ENCODE results near the gene RAB36. TPM values are rescaled to one million over a fixed set of nuclear protein-coding genes. Genes with fewer than 3 reads are reported as not detected.

The RAB36 gene
- total RNA-seq, 1 donor from 2014 or later: 2.9 TPM

DNA sequence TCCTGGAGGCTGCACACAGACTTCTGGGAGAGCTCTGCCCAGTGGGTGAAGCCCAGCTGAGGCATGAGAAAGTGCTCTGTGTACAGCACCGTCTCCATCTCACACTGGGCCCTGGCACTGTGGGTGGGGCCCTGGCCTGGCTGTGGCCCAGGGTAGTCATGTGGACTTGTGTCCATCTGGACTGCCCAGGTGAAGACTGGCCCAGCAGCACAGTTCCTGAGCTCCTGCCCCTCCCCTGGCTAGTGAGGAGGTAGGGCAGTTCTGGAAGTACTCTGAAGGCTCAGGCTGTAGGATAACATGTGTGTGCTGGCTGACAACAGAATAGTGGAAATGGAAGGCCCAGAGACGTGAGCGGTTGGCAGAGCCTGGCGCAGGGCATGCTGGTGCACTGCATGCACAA, 38.9 kb upstream of the RAB36 start:
- no peaks in the 10 kb centered on the region for H3K9me3 Mint-ChIP-seq (ENCODE audit: low read depth)

DNA sequence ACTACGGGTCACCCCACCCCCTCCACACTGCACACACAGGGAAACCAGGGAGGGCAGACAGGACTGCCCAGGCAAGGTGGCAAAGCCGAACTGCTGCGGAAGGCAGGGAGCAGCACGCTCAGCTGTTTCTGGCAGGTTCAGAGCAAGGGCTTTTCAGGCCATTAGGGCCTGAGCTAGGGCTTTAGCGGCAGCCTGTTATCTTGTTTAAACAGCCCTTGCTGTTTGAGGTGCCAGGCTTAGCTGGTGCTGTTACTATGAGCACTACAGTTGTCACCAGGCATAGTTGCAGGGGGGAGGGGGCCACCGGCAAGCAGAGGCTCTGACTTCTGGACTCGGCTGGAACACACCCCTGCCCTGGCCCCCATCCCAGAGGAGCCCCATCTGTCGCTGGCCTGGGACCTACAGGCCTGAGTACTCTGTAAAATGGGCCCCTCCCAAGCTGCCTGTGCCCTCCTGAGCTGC, 38.3 kb upstream of the RAB36 start:
- TF ChIP-seq, protein P1, sequence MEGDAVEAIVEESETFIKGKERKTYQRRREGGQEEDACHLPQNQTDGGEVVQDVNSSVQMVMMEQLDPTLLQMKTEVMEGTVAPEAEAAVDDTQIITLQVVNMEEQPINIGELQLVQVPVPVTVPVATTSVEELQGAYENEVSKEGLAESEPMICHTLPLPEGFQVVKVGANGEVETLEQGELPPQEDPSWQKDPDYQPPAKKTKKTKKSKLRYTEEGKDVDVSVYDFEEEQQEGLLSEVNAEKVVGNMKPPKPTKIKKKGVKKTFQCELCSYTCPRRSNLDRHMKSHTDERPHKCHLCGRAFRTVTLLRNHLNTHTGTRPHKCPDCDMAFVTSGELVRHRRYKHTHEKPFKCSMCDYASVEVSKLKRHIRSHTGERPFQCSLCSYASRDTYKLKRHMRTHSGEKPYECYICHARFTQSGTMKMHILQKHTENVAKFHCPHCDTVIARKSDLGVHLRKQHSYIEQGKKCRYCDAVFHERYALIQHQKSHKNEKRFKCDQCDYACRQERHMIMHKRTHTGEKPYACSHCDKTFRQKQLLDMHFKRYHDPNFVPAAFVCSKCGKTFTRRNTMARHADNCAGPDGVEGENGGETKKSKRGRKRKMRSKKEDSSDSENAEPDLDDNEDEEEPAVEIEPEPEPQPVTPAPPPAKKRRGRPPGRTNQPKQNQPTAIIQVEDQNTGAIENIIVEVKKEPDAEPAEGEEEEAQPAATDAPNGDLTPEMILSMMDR (IDR thresholded peaks at IDR 0.05): no peak
- no peak for DNase-seq (ENCODE audit: low spot score)
- H3K27ac Mint-ChIP-seq (ENCODE audit: unreplicated experiment): no peak overlapping the region
- no peaks in the 10 kb centered on the region for H3K9me3 Mint-ChIP-seq (ENCODE audit: low read depth)
- H3K4me3 Mint-ChIP-seq (ENCODE audit: unreplicated experiment): no peak overlapping the region
- no peaks in the 10 kb centered on the region for H3K36me3 Mint-ChIP-seq (ENCODE audit: low read depth)
- no peaks in the 10 kb centered on the region for H3K4me1 Mint-ChIP-seq (ENCODE audit: low read depth)
- no peaks in the 10 kb centered on the region for H3K27me3 Mint-ChIP-seq (ENCODE audit: low read depth)

More for the DNA sequence above, 38.9 kb upstream of the RAB36 start:
- no peak for DNase-seq (ENCODE audit: low spot score)
- Mint-ChIP-seq H3K36me3 (ENCODE audit: low read depth) (no peaks in the 10 kb centered on the region), H3K27ac (ENCODE audit: unreplicated experiment) (no peak overlapping the region), H3K27me3 (ENCODE audit: low read depth) (no peaks in the 10 kb centered on the region), H3K4me1 (ENCODE audit: low read depth) (no peaks in the 10 kb centered on the region), H3K4me3 (ENCODE audit: unreplicated experiment) (no peak overlapping the region)
- TF ChIP-seq, protein P1 (IDR thresholded peaks at IDR 0.05): no peak

DNA sequence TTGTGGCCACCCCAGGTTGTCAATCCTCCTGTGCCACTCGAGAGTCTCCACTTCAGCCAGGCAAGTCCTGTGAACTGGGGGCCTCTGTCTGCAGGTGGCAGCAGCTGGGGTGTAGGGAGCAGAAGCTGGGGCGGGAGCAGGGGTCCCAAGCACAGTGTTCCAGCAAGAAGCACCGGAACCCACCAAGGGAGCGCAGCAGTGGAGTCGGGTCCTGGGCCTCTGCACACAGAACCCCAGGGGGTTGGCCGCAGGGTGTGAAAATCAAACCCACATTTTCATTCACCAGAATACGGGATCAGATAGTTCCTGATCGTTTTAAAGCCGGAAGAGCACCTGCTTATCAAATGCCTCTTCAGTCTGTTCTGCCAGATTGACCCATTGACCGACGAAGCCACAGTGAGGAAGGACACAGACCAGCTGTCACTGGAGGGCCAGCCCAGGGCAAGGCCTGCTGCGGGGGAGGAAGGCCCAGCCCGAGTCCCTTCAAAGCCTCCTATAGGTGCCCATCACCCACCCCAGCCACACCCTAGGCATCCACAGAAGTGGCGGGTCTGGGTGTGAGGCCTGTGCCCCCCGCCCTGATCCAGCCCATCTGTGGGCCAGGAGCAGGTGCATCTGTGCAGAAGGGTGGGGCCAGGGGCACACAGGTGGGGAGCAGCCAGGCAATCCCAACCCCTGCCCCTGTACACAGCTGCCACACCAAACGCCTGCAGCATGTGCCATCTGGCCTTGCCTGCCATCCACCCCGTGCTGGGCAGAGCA, 37.6 kb upstream of the RAB36 start:
- no peak overlapping the region for H3K27ac Mint-ChIP-seq (ENCODE audit: unreplicated experiment)
- H3K4me3 Mint-ChIP-seq (ENCODE audit: unreplicated experiment): no peak overlapping the region
- no peaks in the 10 kb centered on the region for H3K36me3 Mint-ChIP-seq (ENCODE audit: low read depth)
- no peaks in the 10 kb centered on the region for H3K27me3 Mint-ChIP-seq (ENCODE audit: low read depth)
- no peaks in the 10 kb centered on the region for H3K4me1 Mint-ChIP-seq (ENCODE audit: low read depth)
- no peak for DNase-seq (ENCODE audit: low spot score)
- TF ChIP-seq, protein P1 (IDR thresholded peaks at IDR 0.05): no peak
- H3K9me3 Mint-ChIP-seq (ENCODE audit: low read depth): no peaks in the 10 kb centered on the region

DNA sequence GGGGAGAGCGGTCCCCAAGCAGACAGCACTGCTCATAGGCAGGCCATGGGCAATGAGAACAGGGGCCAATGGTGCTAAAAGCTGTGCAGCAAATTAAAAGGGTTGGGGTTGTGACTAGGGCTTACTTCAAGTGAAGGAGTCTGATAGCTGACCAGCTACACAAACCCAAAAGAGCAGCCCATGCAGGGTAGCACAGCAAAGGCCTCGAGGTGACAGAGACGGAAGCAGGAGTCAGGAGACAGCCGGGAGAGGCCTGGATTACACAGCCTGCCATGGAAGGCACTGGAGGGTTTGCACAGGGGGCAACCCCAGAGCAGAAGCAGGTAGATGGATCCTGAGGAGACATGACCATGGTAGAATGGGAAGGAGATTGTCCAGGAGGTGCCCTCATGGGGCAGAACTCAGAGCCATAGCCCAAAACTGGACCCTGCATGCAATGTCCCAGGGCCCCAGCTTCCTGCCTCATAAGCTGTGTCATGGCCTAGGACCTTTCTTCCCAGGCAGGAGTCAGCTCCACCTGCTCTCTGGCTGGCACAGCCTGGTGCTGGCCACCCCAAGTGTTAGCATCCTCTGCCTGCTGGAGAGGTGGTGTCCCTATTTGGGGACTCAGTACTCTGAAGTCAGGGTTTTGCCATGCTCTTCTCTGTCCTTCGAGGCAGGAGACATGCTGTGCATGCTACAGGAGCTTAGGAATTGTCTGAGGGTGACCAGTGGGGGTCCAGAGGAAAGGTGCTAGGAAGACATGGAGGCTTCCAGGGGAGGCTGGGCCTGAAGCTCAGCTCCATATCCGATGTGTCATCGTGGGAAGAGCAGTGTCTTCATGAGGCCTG, 36.8 kb upstream of the RAB36 start:
- H3K27ac Mint-ChIP-seq (ENCODE audit: unreplicated experiment): no peak overlapping the region
- peaks cover 4% of the 10 kb centered on the region for H3K4me1 Mint-ChIP-seq (ENCODE audit: low read depth)

DNA sequence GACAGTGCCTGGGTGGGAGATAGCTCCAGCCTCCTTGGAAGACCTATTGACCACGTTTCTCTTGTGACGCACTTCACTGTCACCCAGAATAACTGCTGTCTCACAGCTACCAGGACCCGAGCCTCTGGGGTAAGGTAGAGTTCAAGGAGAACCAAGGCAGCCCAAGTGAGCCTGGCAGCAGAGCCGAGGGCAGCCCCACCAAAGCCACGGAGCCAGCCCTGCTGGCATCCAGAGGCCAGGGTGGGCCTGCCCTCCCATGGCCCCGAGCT, 36.3 kb upstream of the RAB36 start:
- H3K4me3 Mint-ChIP-seq (ENCODE audit: unreplicated experiment): no peak overlapping the region
- H3K36me3 Mint-ChIP-seq (ENCODE audit: low read depth): no peaks in the 10 kb centered on the region

More for the DNA sequence above, 36.8 kb upstream of the RAB36 start:
- Mint-ChIP-seq H3K4me3 (ENCODE audit: unreplicated experiment) (no peak overlapping the region), H3K36me3 (ENCODE audit: low read depth) (no peaks in the 10 kb centered on the region), H3K27me3 (ENCODE audit: low read depth) (no peaks in the 10 kb centered on the region), H3K9me3 (ENCODE audit: low read depth) (no peaks in the 10 kb centered on the region)
- TF ChIP-seq, protein P1 (IDR thresholded peaks at IDR 0.05): no peak
- no peak for DNase-seq (ENCODE audit: low spot score)

More for the DNA sequence above, 36.3 kb upstream of the RAB36 start:
- no peak for DNase-seq (ENCODE audit: low spot score)
- H3K9me3 Mint-ChIP-seq (ENCODE audit: low read depth): no peaks in the 10 kb centered on the region
- TF ChIP-seq, protein P1 (IDR thresholded peaks at IDR 0.05): no peak
- peaks cover 4% of the 10 kb centered on the region for H3K4me1 Mint-ChIP-seq (ENCODE audit: low read depth)
- no peak overlapping the region for H3K27ac Mint-ChIP-seq (ENCODE audit: unreplicated experiment)
- H3K27me3 Mint-ChIP-seq (ENCODE audit: low read depth): no peaks in the 10 kb centered on the region
